GM19397 (cell line): Measurements from ENCODE around the gene BABAM2.
"Not testable (repeated sequence)": the region's sequence is repeated elsewhere in the genome, so short reads cannot be mapped to it uniquely, and the experiment has no call there.

ENCODE experiments used
- ATAC-seq: cut with Tn5 transposase; IDR thresholded peaks from one replicate; pipeline ENCODE4 v1.9.1; 2021; ENCODE audit warnings: mild to moderate bottlenecking, moderate library complexity; ENCODE audit not compliant: unreplicated experiment

The BABAM2 gene

DNA sequence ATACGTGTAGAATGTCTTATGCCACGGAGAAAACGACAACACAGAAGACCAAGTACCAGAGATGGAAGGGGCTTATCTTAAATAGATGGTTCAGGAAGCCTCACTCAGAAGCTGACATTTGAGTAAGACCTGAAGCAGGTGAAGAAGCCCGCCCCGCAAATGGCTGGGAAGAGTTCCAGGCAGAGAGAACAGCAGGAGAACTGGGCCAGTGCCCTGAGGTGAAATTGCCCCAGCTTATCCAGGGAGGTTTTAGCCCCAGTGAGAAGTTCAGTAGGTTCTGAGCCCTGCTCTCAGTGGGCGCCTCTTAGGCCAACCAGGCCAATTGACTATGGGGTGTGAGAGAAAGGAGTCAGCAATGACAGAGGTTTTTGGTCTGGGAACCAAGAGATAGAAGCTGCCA lies 336.0 kb downstream of the BABAM2 start:
- ATAC-seq: no peak

DNA sequence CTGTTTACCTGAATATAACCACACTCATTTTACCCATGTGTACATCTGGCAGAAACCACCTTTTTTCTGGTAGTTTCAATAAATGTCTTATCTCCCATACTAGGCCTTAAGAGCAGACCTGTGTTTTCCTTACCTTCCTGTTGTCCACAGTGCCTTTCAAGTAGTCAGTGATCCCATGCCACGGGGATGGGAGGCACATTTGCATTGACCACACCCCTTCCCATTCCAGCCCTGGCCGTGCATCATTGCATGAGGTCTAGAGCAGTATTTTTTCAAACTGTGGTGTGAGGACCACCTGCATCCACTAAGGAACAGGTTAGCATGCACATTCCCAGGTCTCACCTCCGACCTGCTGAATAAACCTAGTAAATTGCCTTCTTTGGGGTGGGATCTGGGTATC lies 337.0 kb downstream of the BABAM2 start:
- ATAC-seq: no peak

DNA sequence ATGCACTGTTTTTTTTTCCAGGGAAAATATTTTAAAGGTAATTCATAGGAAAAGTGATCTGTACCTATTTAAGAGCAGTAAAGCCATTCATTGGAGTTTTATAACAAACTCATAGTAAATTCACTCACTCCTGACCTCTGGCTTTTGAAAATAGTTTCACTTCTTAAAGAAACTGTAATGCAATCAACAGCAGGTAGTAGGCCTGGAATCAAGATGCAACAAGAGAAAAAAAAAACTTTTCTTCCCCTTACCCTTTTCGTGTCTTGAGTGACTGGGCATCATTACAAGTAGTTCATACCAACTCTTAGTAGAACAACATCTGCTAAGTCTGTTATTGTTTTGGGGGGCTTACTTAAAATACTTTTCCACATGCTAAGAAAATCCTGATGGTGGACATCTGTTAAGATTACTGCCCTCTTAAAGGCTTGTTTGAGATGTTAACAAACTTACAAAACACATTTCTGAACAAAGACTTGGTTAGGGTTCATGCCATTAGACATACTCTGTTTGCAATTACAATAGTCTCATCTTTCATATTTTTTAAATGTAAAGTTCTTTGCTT lies 338.0 kb downstream of the BABAM2 start:
- no peak for ATAC-seq

DNA sequence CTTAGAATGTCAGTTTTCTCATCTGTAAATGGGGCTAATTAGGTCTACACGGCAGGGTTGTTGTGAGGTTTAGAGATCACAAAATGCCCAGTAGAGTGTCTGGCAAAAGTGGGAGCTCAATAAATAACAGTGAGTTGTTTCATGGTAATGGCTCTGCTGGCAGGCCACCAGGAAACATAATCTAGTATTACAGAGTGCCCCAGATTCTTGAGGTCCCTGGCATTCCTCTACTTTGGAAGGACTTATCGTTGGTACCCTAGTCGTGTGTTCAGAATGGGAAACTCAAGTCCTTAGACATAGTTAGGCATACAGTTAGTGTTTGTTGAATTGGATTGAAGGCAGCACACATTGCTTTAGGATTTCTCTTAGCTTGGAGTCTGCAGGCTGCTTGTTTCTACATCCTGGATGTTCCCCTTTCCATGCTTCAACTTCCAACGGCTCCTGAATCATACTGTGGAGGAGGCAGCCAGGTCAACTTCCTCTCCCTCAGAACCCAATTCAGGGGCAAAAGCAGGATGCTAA lies 340.6 kb downstream of the BABAM2 start:
- no peak for ATAC-seq

DNA sequence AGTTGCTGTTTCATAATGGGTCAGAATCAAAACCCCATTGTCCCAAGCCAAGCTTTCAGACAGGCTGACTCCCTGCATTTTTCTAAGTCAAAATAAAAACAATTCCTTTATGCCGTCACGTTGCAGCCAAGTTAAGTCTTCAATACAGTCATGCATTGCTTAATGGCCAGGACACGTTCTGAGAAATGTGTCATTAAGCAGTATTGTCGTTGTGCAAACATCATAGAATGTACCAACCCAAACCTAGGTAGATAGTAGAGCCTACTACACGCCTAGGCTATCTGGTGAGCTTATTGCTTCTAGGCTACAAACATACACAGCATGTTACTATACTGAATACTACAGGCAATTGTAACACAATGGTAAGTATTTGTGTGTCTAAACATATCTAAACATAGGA lies 341.8 kb downstream of the BABAM2 start:
- ATAC-seq: no peak

DNA sequence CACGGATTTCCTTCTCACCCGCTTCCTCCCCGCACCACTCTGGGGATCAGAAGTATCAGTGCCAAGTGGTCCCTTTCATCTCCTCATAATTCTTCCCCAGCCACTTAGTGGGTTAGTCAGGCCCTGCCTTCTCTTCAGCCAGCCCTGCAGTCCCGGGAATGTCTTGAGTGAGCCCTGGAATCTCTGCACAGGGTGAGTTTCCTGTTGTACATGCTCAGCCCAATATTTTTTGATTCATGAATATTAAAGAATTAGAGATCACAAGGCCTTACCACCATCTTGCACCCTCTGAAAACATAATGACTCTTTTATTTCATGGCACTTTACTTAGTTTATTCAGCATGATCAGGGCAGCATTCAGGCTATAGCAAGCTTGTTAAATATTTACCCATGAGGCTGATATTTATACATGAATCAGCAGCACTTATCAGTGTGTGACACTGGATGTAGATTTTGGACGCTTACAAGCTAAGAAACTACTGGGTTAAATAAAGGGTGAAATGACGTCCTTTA lies 342.7 kb downstream of the BABAM2 start:
- ATAC-seq: no peak

DNA sequence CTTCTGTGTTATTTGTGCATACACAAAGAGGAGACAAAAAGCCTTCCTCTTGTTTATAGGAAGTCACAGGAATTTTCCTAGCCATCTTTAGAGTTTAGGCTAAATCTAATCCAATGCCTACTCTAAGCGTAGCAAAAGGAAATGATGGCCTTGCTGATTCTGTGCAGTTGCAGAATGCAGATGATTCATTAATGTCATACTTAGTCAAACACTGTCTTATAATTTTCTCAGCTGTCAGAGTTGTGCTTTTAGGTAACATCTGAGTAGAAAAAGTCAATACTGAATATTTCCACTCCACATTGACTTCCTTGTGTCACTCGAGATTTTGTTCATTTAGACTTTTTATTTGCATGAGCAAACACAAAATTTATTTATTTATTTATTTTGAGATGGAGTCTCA lies 344.3 kb downstream of the BABAM2 start:
- no peak for ATAC-seq

DNA sequence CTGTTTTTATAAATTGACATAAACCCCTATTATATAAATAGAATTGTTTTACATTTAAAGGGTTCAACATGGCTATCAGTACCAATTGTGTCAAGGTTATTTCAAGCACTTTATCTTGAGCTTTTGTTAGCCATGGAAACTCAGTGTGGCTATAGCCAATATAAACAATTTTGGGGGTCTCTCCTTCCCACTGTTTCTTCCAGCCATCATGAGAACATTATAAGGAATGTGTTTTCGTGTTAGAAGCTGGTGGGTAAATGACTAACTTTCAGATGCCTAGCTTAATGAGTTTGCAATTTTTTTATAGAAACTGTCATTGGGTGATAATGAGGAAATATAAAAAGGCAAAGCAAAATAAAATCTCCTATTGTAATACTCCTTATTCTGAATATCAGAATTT lies 348.7 kb downstream of the BABAM2 start:
- no peak for ATAC-seq

DNA sequence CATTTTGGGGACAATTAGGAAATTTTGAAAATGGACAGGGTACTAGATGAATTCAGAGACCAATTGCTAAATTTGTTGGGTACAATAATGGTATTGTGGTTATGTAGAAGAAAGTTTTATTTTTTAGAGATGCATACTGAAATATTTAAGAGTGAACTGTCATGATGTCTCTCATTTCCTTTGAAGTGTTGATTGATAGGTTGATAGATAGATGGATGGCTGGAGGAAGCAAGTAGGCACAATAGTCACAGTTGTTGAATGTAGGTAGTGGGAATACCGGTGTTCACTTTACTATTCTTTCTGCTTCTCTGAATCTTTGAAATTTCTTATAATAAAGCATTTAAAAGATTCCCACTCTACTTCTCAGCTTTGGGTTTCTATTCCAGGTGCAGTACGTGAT lies 350.4 kb downstream of the BABAM2 start:
- no peak for ATAC-seq

DNA sequence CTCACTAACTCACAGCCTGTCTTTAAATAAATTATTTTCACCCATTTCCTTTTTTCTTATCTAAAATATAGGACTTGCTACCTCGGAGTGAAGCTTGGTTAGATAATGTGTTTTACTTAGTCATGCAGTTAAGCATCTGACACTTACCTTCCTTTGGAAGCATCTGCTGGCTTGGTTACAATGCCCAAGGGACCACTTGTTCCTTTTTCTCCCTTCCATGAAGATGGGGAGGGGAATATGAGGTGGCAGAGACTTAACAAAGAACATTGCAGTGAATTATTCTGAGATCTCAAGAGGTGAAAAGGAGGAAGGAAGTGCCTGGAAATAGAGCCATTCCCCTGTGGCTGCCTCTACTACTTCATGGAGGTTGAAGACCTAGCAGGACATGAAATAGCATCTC lies 356.8 kb downstream of the BABAM2 start:
- no peak for ATAC-seq

DNA sequence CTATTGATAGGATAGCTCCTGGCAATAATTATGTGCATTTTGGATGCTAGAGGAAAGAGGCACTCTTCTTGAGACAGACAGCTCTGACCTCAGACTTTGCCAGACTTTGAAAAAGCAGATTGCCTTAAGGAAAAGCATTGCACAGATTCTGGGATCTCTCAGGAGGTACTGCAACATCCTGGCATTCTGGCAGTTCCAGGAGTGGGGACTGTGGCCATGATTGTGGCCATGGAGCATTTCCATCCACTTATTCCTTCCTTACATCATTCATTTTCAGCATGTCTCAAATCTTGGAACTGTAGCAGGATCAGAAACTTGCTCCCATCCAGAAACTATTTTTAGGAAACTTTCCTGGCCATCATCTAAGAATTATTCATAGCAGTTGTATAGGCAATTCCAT lies 357.2 kb downstream of the BABAM2 start:
- no peak for ATAC-seq

DNA sequence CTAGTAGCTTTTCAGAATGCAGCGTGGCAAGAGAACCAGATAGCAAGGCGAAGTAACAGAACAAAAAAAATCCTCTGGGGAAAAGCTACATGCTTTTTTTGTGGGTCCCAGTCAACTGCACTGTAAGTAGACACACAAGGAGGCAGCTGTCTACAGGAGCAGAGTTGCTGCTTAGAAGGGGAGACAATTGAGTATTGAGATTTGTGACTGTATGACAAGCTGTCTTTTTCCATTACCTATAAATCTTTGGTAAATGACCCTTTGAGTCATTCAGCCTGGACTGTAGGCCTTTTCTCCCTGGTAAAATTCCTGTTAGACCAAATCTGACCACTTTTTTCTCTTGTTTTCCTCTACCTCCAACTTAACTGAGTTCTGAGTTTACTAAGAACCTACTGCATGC lies 358.0 kb downstream of the BABAM2 start:
- no peak for ATAC-seq

DNA sequence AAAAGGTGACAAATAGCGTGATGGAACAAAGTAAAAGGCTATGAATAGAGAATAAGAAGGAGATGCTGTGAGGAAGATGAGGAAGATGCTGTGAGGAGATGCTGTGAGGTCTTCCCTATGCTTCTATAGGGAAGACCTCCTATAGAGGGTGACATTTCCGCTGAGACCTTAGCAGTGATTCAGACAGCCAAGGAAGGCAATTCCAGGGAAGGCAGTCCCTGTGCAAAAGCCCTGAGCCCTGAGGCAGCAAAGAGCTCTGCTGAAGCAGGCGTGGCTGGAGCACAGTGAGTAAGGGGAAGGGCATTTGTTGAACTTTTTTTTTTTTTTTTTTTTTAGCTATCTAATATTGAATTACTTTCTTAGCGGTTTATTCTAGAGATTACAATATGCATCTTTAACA lies 359.5 kb downstream of the BABAM2 start:
- ATAC-seq: no peak

DNA sequence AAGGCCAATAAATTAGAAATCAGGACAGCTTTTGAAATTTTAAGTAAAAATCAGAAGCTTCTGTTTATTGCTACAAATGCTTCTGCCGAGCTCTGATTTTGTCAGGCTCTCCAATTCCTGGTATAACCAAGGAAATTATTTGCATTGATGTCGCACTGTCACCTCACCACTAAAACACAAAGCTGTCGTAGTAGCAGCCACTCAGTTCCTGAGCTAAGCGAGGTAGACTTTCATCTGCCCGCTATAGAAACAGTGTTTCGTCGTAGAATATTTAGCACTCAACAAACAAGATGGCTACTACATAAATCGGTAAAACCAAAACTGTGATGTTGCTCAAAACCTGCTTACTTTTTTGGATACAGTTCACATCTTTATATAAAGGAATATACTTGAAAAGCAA lies 360.8 kb downstream of the BABAM2 start:
- no peak for ATAC-seq

DNA sequence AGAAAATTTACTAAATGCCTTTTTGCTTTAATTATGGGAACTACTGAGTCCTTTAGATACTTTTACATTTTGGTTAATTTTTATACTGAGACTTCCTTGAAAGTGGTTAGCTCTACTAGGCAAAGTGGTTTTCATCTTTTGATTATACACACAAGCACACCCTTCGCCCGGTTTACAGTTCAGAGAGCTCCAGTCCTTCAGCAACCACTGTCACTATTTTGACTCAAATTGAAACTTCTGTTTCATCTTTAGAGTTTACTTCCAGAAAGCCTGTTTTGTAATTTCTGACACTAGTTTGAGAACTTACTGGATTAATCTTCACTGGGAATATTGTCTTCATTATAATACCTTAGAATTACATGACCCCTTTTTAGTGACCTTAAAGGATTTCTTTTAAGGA lies 361.8 kb downstream of the BABAM2 start:
- ATAC-seq: no peak

DNA sequence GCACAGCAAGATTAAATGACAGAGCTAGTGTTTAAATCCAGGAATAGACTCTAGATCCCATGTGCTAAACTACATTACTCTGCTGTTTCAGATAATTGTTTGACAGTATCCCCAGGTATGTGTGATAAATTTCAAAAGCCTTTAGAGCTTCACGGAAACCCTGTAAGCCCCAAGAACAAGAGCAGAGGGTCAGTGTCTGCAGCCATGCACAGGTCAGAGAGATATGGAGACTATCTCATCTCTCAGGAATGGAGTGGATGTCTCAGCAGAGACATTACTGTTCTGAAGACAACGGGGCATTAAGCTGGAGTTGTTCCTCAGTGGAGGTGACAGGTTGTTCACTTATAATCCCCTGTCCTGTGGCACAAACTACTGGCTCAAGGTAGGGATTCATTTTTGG lies 363.0 kb downstream of the BABAM2 start:
- no peak for ATAC-seq

DNA sequence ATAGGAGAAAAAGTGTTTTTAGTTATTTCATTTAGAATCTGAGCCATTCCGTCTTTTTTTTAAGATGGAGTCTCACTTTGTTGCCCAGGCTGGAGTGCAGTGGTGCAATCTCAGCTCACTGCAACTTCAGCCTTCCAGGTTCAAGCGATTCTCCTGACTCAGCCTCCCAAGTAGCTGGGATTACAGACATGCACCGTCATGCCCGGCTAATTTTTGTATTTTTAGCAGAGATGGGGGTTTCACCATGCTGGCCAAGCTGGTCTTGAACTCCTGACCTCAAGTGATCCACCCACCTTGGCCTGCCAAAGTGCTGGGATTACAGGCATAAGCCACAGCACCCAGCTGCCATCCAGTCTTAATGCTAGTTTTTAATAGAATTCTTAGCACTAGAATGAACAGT lies 364.7 kb downstream of the BABAM2 start:
- ATAC-seq: not testable (repeated sequence)

DNA sequence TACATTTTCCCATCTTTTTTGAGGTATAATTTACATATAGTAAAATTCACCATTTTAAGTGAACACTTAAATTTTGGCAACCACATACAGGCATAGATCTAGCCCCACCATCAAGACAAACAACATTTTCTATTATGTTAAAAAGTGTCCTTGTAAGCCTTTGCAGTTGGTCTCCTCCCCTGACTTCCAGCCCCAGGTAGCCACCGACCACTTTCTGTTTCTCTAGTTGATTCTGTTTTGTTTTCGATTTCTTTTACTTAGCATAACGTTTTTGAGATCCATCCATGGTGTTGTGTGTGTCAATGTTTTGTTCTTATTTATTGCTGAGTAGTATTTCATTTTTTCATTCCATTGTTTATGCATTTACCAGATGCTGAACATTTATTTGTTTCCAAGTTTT lies 366.7 kb downstream of the BABAM2 start:
- no peak for ATAC-seq

DNA sequence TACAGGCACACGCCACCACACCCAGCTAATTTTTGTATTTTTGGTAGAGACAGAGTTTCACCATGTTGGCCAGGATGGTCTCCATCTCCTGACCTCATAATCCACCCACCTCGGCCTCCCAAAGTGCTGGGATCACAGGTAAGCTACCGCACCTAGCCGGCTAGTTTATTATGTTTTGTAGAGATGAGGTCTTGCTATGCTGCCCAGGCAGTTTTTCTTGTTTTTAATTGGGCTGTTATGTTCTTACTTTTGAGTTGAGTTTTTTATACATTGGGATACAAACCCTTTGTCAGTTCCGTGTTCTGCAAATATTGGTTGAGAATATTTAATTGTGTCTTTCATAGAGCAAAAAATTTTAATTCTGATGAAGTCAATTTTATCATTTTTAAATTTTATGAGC lies 368.7 kb downstream of the BABAM2 start:
- not testable (repeated sequence) for ATAC-seq

DNA sequence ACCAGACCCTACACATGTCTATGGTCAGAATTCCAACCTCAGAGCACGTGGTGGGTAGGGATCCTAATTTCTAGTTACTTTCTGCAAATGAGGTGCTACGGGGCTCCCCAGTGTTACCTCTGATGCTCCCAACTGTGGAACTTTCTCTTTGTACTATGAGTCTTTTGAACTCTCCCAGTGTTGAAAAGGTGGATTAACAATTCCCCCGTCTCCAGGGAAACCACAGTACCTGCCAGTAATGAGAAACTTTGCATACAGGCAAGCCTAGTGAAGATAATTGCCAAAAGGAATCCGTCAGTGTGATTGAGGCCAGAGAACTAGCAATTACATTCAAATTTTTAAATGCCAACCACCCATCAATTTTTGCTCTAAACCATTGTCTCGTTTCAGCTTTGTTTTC lies 373.2 kb downstream of the BABAM2 start:
- ATAC-seq: no peak

DNA sequence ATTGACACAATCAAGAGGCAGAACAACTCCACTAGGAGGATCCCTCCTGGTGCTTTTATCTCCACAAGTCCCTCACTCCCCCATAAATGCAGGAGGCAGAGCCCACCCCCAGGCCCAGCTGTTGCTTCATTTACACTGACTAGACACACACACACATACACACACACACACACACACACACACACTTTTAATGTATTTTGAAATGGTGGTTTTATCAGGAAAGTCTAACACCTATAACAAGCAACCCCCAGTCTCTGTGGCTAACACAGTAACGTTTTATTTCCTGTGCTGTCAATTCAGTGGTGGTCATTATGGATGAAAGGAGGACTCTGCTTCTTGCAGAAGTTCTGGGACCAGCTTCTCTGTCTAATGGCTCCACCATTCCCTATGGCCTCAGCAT lies 376.8 kb downstream of the BABAM2 start:
- ATAC-seq: no peak

DNA sequence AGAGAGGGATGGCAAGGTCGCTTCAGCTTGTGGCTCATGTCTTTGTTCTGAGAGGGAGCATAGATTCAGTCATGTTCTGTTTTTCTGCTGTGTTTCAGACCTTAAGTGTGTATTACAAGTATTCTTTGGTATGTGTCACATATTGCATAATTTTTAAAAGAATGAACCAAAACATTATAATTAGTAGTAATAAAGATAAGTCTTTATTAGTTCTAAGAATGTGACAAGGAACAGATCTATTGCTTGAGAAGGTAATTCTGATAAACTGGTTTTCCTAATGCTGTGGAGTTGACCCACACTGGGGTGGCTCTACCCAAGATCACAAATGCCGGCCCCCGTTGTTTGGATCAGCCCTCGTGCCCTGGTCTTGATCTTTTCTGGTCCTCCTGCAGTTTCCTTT lies 377.9 kb downstream of the BABAM2 start:
- no peak for ATAC-seq
